Gastrocnemius medialis (tissue), 4 donors: ENCODE data around the gene MAPKAP1. TPM values are rescaled to one million over a fixed set of nuclear protein-coding genes. Genes with fewer than 3 reads are reported as not detected.

Experiments
- ATAC-seq, 2 donors: fragments of 150-250 bp; one replicate each; pipeline ENCODE4 v1.9.1; 2016
- DNase-seq, 2 donors: peaks; one replicate each; pipeline ENCODE4 v3.0.0-alpha.2; 2019
- H3K27ac ChIP-seq, 4 donors: fragments of 200-600 bp; sonication (generic); 1 replicate in 1 of 4; 2 replicates in 3 of 4; pipeline ENCODE4 v1.5.1; 2016 to 2018; ENCODE audit warnings: mild to moderate bottlenecking in 2 of 4, moderate library complexity in 1 of 4
- H3K27me3 ChIP-seq, 3 donors: fragments of 200-600 bp; sonication (generic) in 2 of 3; 1 replicate in 1 of 3; 2 replicates in 2 of 3; pipeline versions ENCODE4 v1.5.1 to v1.6.0; 2016 to 2019; ENCODE audit warnings: mild to moderate bottlenecking in 1 of 3, moderate library complexity in 1 of 3
- H3K36me3 ChIP-seq, 2 donors: fragments of 200-600 bp; sonication (generic) in 1 of 2; one replicate each; pipeline ENCODE4 v1.5.1; 2017 to 2018
- H3K4me1 ChIP-seq, 2 donors: fragments of 200-600 bp; sonication (generic) in 1 of 2; one replicate each; pipeline ENCODE4 v1.5.1; 2016 to 2017; ENCODE audit warnings: mild to moderate bottlenecking in 2 of 2
- H3K4me3 ChIP-seq, 4 donors: fragments of 200-600 bp; sonication (generic) in 3 of 4; 1 replicate in 1 of 4; 2 replicates in 3 of 4; pipeline ENCODE4 v1.5.1; 2016 to 2019; ENCODE audit warnings: mild to moderate bottlenecking in 2 of 4
- H3K9me3 ChIP-seq, 3 donors: fragments of 200-600 bp; sonication (generic) in 2 of 3; 1 replicate in 1 of 3; 2 replicates in 2 of 3; pipeline ENCODE4 v1.5.1; 2016 to 2019
- CTCF ChIP-seq, 5 experiments: fragments of 450-650 bp in 3 of 5; fragments of 200-600 bp in 2 of 5; sonication (generic) in 2 of 5; IDR thresholded peaks in 4 of 5; conservative IDR thresholded peaks in 1 of 5; 1 replicate in 4 of 5; 2 replicates in 1 of 5; pipeline ENCODE4 v1.5.1; 2016 to 2019; ENCODE audit warnings: antibody characterized with exemption in 5 of 5, mild to moderate bottlenecking in 3 of 5, moderate library complexity in 3 of 5
- POLR2A ChIP-seq, 2 donors: fragments of 450-650 bp; IDR thresholded peaks; one replicate each; pipeline ENCODE4 v1.6.1; 2017; ENCODE audit warnings: antibody characterized with exemption in 2 of 2, mild to moderate bottlenecking in 2 of 2, moderate library complexity in 2 of 2
- in situ Hi-C, 4 donors: fragments of 200-750 bp; cut with MboI; loops; one replicate each; pipeline versions ENCODE4 v1.15.0 to v1.8.0; 2017; ENCODE audit warnings: low sequenced_read_pairs in 4 of 4
- intact Hi-C: fragments of 100-400 bp; cut with DNase I; formaldehyde crosslinking; loops from one replicate; pipeline ENCODE4 v1.15.1; 2023; ENCODE audit warnings: low total_unique reads
- total RNA-seq, 4 donors: library from RNA; depleted of rRNA; stranded (reverse); fragments of >200 nt; gene quantifications; one replicate each; pipeline versions ENCODE4 v1.1.0 to v1.2.3, GENCODE V29; 2016

Gene MAPKAP1
- total RNA-seq, 4 donors from 2014 or later: 58.2 to 123 (median 104) TPM

- H3K27ac ChIP-seq: no peak overlapping the region
- no peaks in the 10 kb centered on the region for H3K9me3 ChIP-seq
- in situ Hi-C loops: no loop called here
- no peak for DNase-seq
- no peaks in the 10 kb centered on the region for H3K27me3 ChIP-seq
- H3K4me3 ChIP-seq: no peak overlapping the region
- ATAC-seq: no peak
- no peaks in the 10 kb centered on the region for H3K36me3 ChIP-seq
- intact Hi-C loops: no loop called here
- TF ChIP-seq POLR2A (IDR thresholded peaks at IDR 0.05) (no peak), CTCF (IDR thresholded peaks at IDR 0.05 in 4 of 5, conservative IDR thresholded peaks at IDR 0.05 in 1 of 5) (no peak)
- H3K4me1 ChIP-seq: peaks cover 0 to 5% of the 10 kb centered on the region in 2 donors
Observed at GRCh38 chr9:125537442-125538091, 169.4 kb downstream of the MAPKAP1 start.

GRCh38 chr9:125536776-125537175 is 170.2 kb downstream of the MAPKAP1 start:
- in situ Hi-C loops: no loop called here
- Histone ChIP-seq H3K27ac (no peak overlapping the region), H3K36me3 (no peaks in the 10 kb centered on the region), H3K4me3 (no peak overlapping the region), H3K9me3 (no peaks in the 10 kb centered on the region), H3K4me1 (peaks cover 0 to 5% of the 10 kb centered on the region in 2 donors), H3K27me3 (no peaks in the 10 kb centered on the region)
- TF ChIP-seq POLR2A (IDR thresholded peaks at IDR 0.05) (no peak), CTCF (IDR thresholded peaks at IDR 0.05 in 4 of 5, conservative IDR thresholded peaks at IDR 0.05 in 1 of 5) (no peak)
- intact Hi-C loops: no loop called here
- DNase-seq (no peak), ATAC-seq (no peak)

GRCh38 chr9:125536167-125536772 is 170.7 kb downstream of the MAPKAP1 start:
- intact Hi-C loops (no loop called here), in situ Hi-C loops (no loop called here)
- Histone ChIP-seq H3K36me3 (no peaks in the 10 kb centered on the region), H3K27me3 (no peaks in the 10 kb centered on the region), H3K4me3 (no peak overlapping the region), H3K9me3 (no peaks in the 10 kb centered on the region), H3K4me1 (peaks cover 0 to 5% of the 10 kb centered on the region in 2 donors), H3K27ac (no peak overlapping the region)
- DNase-seq: no peak
- ATAC-seq: no peak
- TF ChIP-seq CTCF (IDR thresholded peaks at IDR 0.05 in 4 of 5, conservative IDR thresholded peaks at IDR 0.05 in 1 of 5) (no peak), POLR2A (IDR thresholded peaks at IDR 0.05) (no peak)

GRCh38 chr9:125534971-125535701 is 171.9 kb downstream of the MAPKAP1 start:
- DNase-seq (no peak), ATAC-seq (no peak)
- Histone ChIP-seq H3K9me3 (no peaks in the 10 kb centered on the region), H3K36me3 (no peaks in the 10 kb centered on the region), H3K4me1 (peaks cover 0 to 5% of the 10 kb centered on the region in 2 donors), H3K4me3 (no peak overlapping the region), H3K27me3 (no peaks in the 10 kb centered on the region), H3K27ac (no peak overlapping the region)
- intact Hi-C loops: no loop called here
- TF ChIP-seq CTCF (IDR thresholded peaks at IDR 0.05 in 4 of 5, conservative IDR thresholded peaks at IDR 0.05 in 1 of 5): no peak
- no peak for TF ChIP-seq POLR2A (IDR thresholded peaks at IDR 0.05)
- in situ Hi-C loops: no loop called here
